ENCODE results near the gene USP32. TPM values are rescaled to one million over a fixed set of nuclear protein-coding genes. Genes with fewer than 3 reads are reported as not detected.
A peak's percentile ranks its signal among the peaks of the same experiment; 100 is the strongest.

USP32 gene
- total and polyA plus RNA-seq, 2 of the 8 experiments (the other 6 are each of a cell fraction or from before 2014, with no cell fraction given): 29.6 to 112 TPM

- WGBS, 2 experiments (ENCODE audit: extremely low coverage in 1 of 2, insufficient coverage in 1 of 2, insufficient read length in 1 of 2, insufficient replicate concordance in 2 of 2, low coverage in 1 of 2, low lambda C conversion rate in 2 of 2, missing lambda C conversion rate in 1 of 2): 73% methylated on average over 2 of the region's 2 CpGs; no CpG with 5 or more reads in 1 of the 2 experiments
- Histone ChIP-seq H3K9ac (replicated peaks in 1 of 4; ENCODE audit: extremely low read depth in 1 of 4, low read depth in 3 of 4, low read length in 3 of 4) (no peak overlapping the region), H3K56ac (replicated peaks; ENCODE audit: insufficient read length, low read depth, low read length) (no peak overlapping the region), H3K9me3 (ENCODE audit: insufficient read depth in 2 of 2, low read depth in 1 of 2, low read length in 1 of 2) (peaks cover 0 to 3% of the 10 kb centered on the region in 2 experiments; a peak in 2 of 4 replicates), H2AK5ac (ENCODE audit: low read depth, low read length) (no peak overlapping the region), H4K8ac (ENCODE audit: extremely low read depth, insufficient read depth, low read length) (no peak overlapping the region), H3K79me1 (ENCODE audit: low read depth, low read length) (no peaks in the 10 kb centered on the region), H3K4me3 (ENCODE audit: extremely low read depth in 1 of 4, insufficient read depth in 2 of 4, low read depth in 3 of 4, low read length in 4 of 4) (no peak overlapping the region), H3K79me2 (ENCODE audit: control insufficient read depth in 1 of 2, insufficient read depth in 2 of 2, low read length in 2 of 2) (no peaks in the 10 kb centered on the region), H3K4me2 (ENCODE audit: insufficient read depth in 1 of 2, low read depth in 2 of 2, low read length in 2 of 2) (no peak overlapping the region), H3K23me2 (ENCODE audit: low read depth, low read length) (no peaks in the 10 kb centered on the region), H4K5ac (ENCODE audit: insufficient read length, low read depth, low read length) (no peak overlapping the region), H4K20me1 (replicated peaks in 1 of 2; ENCODE audit: control insufficient read depth in 1 of 2, insufficient read depth in 2 of 2, low read length in 2 of 2) (no peaks in the 10 kb centered on the region), H3K27me3 (replicated peaks in 1 of 4; ENCODE audit: control insufficient read depth in 3 of 4, extremely low read depth in 1 of 4, insufficient read depth in 3 of 4, low read length in 3 of 4) (no peaks in the 10 kb centered on the region), H4K91ac (replicated peaks; ENCODE audit: insufficient read length, low read length) (no peak overlapping the region), H2BK5ac (ENCODE audit: low read depth, low read length) (no peak overlapping the region), H3K4me1 (replicated peaks in 1 of 4; ENCODE audit: control insufficient read depth in 3 of 4, insufficient read depth in 4 of 4, low read length in 3 of 4) (peaks cover 0 to 3% (median 1%) of the 10 kb centered on the region in 4 experiments; a peak in 4 of 7 replicates), H3K4ac (replicated peaks; ENCODE audit: insufficient read length, low read depth, low read length) (no peak overlapping the region), H3K23ac (ENCODE audit: insufficient read length) (no peak overlapping the region), H2BK120ac (replicated peaks; ENCODE audit: low read depth, low read length) (no peak overlapping the region), H3K18ac (ENCODE audit: extremely low read depth, low read length) (no peak overlapping the region), H2BK20ac (ENCODE audit: low read length) (no peak overlapping the region), H2BK15ac (ENCODE audit: low read length) (no peak overlapping the region), H3K27ac (ENCODE audit: low read depth, low read length) (no peak overlapping the region), H2AFZ (ENCODE audit: low read length) (0 out of 2 replicates have a peak overlapping the region, but pooled peaks have one; percentile 2), H3K14ac (ENCODE audit: insufficient read length) (no peak overlapping the region), H3K36me3 (ENCODE audit: control insufficient read depth in 2 of 4, insufficient read depth in 4 of 4, low read length in 3 of 4) (no peaks in the 10 kb centered on the region), H2BK12ac (ENCODE audit: low read depth, low read length) (no peak overlapping the region)
- DNase-seq (ENCODE audit: low read depth in 1 of 2, low spot score in 2 of 2) (no peak), FAIRE-seq (no peak)
- POLR2A ChIA-PET (ENCODE audit: partially characterized antibody): no interaction called here
- CTCF ChIA-PET (ENCODE audit: partially characterized antibody): interaction anchor here (0.6 to 1.3 kb wide), 2 partner anchors 17 to 19 kb away, joined by 4 read pairs; no protein-coding TSS in a partner anchor
- TF ChIP-seq HDAC6 (IDR thresholded peaks at IDR 0.05; ENCODE audit: low read depth, low read length) (no peak), RNF2 (IDR thresholded peaks at IDR 0.05; ENCODE audit: borderline replicate concordance, low read depth, low read length, missing control alignments, poor library complexity, severe bottlenecking) (no peak)
- TF ChIP-seq, protein P1, sequence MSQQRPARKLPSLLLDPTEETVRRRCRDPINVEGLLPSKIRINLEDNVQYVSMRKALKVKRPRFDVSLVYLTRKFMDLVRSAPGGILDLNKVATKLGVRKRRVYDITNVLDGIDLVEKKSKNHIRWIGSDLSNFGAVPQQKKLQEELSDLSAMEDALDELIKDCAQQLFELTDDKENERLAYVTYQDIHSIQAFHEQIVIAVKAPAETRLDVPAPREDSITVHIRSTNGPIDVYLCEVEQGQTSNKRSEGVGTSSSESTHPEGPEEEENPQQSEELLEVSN (IDR thresholded peaks at IDR 0.05): no peak
Measured at GRCh38 chr17:60439501-60439900, 47.6 kb upstream of the USP32 start.
